ENCODE data around the gene GPX4. TPM values are rescaled to one million over a fixed set of nuclear protein-coding genes. Genes with fewer than 3 reads are reported as not detected.
"Not testable (repeated sequence)": the region's sequence is repeated elsewhere in the genome, so short reads cannot be mapped to it uniquely, and the experiment has no call there.

GPX4 gene
- total RNA-seq, 2 donors from 2014 or later: 154 to 316 TPM

GRCh38 chr19:1113986-1114483, 10.2 kb downstream of the GPX4 start:
- H3K36me3 Mint-ChIP-seq: peaks cover 0 to 7% of the 10 kb centered on the region in 2 donors
- ATAC-seq: no peak
- DNase-seq (ENCODE audit: low spot score in 2 of 2): no peak

GRCh38 chr19:1114728-1115127, 10.9 kb downstream of the GPX4 start:
- not testable (repeated sequence) for H3K9me3 Mint-ChIP-seq; DNase-seq (ENCODE audit: low spot score in 2 of 2); ATAC-seq; H3K36me3 Mint-ChIP-seq
- H3K27ac Mint-ChIP-seq: peak overlapping the region; percentile 51 to 72

More at GRCh38 chr19:1113986-1114483, 10.2 kb downstream of the GPX4 start:
- H3K9me3 Mint-ChIP-seq: no peaks in the 10 kb centered on the region
- peak overlapping the region in 1 of 2 donors; percentile 32 for H3K27ac Mint-ChIP-seq

- DNase-seq (ENCODE audit: low spot score in 2 of 2): no peak
- H3K36me3 Mint-ChIP-seq: peaks cover 0 to 7% of the 10 kb centered on the region in 2 donors
- peak overlapping the region in 1 of 2 donors; percentile 36 for H3K27ac Mint-ChIP-seq
- no peaks in the 10 kb centered on the region for H3K9me3 Mint-ChIP-seq
- ATAC-seq: no peak
Observed at GRCh38 chr19:1115646-1116420, 12.0 kb downstream of the GPX4 start.

GRCh38 chr19:1116726-1117581, 13.2 kb downstream of the GPX4 start:
- Mint-ChIP-seq H3K9me3 (no peaks in the 10 kb centered on the region), H3K27ac (no peak overlapping the region), H3K36me3 (peaks cover 0 to 13% of the 10 kb centered on the region in 2 donors)
- ATAC-seq: no peak
- DNase-seq (ENCODE audit: low spot score in 2 of 2): no peak

- Mint-ChIP-seq H3K9me3 (no peaks in the 10 kb centered on the region), H3K36me3 (peaks cover 0 to 13% of the 10 kb centered on the region in 2 donors)
Observed at GRCh38 chr19:1117654-1118053, 13.9 kb downstream of the GPX4 start.

GRCh38 chr19:1118999-1119398, 15.2 kb downstream of the GPX4 start:
- no peak for ATAC-seq
- H3K9me3 Mint-ChIP-seq: no peaks in the 10 kb centered on the region
- H3K27ac Mint-ChIP-seq: peak overlapping the region; percentile 63 to 81
- no peak for DNase-seq (ENCODE audit: low spot score in 2 of 2)
- peaks cover 0 to 13% of the 10 kb centered on the region in 2 donors for H3K36me3 Mint-ChIP-seq

More at GRCh38 chr19:1117654-1118053, 13.9 kb downstream of the GPX4 start:
- peak overlapping the region; percentile 63 to 81 for H3K27ac Mint-ChIP-seq
- no peak for DNase-seq (ENCODE audit: low spot score in 2 of 2)
- no peak for ATAC-seq

- ATAC-seq (no peak), DNase-seq (ENCODE audit: low spot score in 2 of 2) (no peak)
- Mint-ChIP-seq H3K27ac (no peak overlapping the region), H3K36me3 (peaks cover 0 to 13% of the 10 kb centered on the region in 2 donors), H3K9me3 (no peaks in the 10 kb centered on the region)
Observed at GRCh38 chr19:1119475-1120217, 15.9 kb downstream of the GPX4 start.

GRCh38 chr19:1121395-1121794, 17.6 kb downstream of the GPX4 start:
- H3K9me3 Mint-ChIP-seq: no peaks in the 10 kb centered on the region
- H3K27ac Mint-ChIP-seq: peak overlapping the region in 1 of 2 donors; percentile 50
- ATAC-seq: no peak
- no peak for DNase-seq (ENCODE audit: low spot score in 2 of 2)
- peaks cover 0 to 13% of the 10 kb centered on the region in 2 donors for H3K36me3 Mint-ChIP-seq

GRCh38 chr19:1122021-1122971, 18.5 kb downstream of the GPX4 start:
- DNase-seq (ENCODE audit: low spot score in 2 of 2) (no peak), ATAC-seq (no peak)
- peaks cover 0 to 19% of the 10 kb centered on the region in 2 donors for H3K36me3 Mint-ChIP-seq
- no peaks in the 10 kb centered on the region for H3K9me3 Mint-ChIP-seq
- peak overlapping the region in 1 of 2 donors; percentile 74 for H3K27ac Mint-ChIP-seq

GRCh38 chr19:1122972-1123363, 19.2 kb downstream of the GPX4 start:
- peaks cover 0 to 26% of the 10 kb centered on the region in 2 donors for H3K36me3 Mint-ChIP-seq
- H3K9me3 Mint-ChIP-seq: no peaks in the 10 kb centered on the region
- peak; percentile 59 to 74 for ATAC-seq
- peak overlapping the region in 1 of 2 donors; percentile 74 for H3K27ac Mint-ChIP-seq
- DNase-seq (ENCODE audit: low spot score in 2 of 2): peak in 1 of 2 donors; percentile 68

GRCh38 chr19:1123381-1123780, 19.6 kb downstream of the GPX4 start:
- peak in 1 of 2 donors; percentile 9 for ATAC-seq
- Mint-ChIP-seq H3K27ac (no peak overlapping the region), H3K9me3 (no peaks in the 10 kb centered on the region), H3K36me3 (peaks cover 0 to 24% of the 10 kb centered on the region in 2 donors)
- DNase-seq (ENCODE audit: low spot score in 2 of 2): no peak

- H3K9me3 Mint-ChIP-seq: no peaks in the 10 kb centered on the region
- no peak for ATAC-seq
- H3K27ac Mint-ChIP-seq: peak overlapping the region in 1 of 2 donors; percentile 62
- H3K36me3 Mint-ChIP-seq: peaks cover 0 to 20% of the 10 kb centered on the region in 2 donors
- DNase-seq (ENCODE audit: low spot score in 2 of 2): no peak
Observed at GRCh38 chr19:1123885-1124677, 20.3 kb downstream of the GPX4 start.

GRCh38 chr19:1125601-1126467, 22.0 kb downstream of the GPX4 start:
- Mint-ChIP-seq H3K36me3 (peaks cover 6 to 29% of the 10 kb centered on the region in 2 donors), H3K9me3 (no peaks in the 10 kb centered on the region), H3K27ac (peak overlapping the region; percentile 60 to 95)
- no peak for ATAC-seq
- no peak for DNase-seq (ENCODE audit: low spot score in 2 of 2)
